ENCODE measurements around the gene ZNF789.

ZNF789 gene

DNA sequence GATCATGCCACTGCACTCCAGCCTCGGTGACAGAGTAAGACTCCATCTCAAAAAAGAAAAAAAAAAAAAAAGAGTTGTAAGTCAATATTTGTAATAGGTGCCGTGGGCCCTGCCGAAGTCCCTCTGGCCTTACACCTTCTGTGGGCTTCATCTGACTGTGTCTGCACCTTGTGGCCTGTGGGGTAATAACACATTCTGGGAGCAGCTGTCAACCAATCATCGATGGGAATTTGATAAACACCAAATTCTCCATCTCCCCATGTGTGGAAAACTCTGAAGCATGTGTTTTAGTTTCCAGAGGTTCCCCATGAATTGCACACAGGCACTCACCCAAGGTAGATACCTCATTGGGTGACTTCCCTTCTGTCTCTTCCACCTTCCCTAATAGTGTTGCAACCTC lies 16.5 kb downstream of the ZNF789 start:
- Histone ChIP-seq H3K9me3 (ENCODE audit: low read length) (peaks cover 13% of the 10 kb centered on the region), H3F3A (ENCODE audit: insufficient read depth, low read length) (no peaks in the 10 kb centered on the region), H3K4me1 (ENCODE audit: insufficient read depth, low read length, severe bottlenecking) (no peaks in the 10 kb centered on the region), H3K27me3 (ENCODE audit: insufficient read depth, low read length) (no peaks in the 10 kb centered on the region), H3K4me3 (ENCODE audit: low read depth, low read length, poor library complexity, severe bottlenecking) (no peak overlapping the region), H3K9me2 (ENCODE audit: low read depth, low read length) (no peaks in the 10 kb centered on the region), H3K27ac (ENCODE audit: low read depth, low read length, poor library complexity, severe bottlenecking) (no peak overlapping the region), H3K36me3 (ENCODE audit: insufficient read depth, low read length) (peaks cover 69% of the 10 kb centered on the region), H2AFZ (ENCODE audit: low read length) (no peak overlapping the region), H4K20me1 (ENCODE audit: insufficient read depth, low read length) (no peaks in the 10 kb centered on the region), H3K9ac (ENCODE audit: low read length) (no peak overlapping the region), H3K79me2 (ENCODE audit: insufficient read depth, low read length) (no peaks in the 10 kb centered on the region), H3K4me2 (ENCODE audit: low read length) (no peak overlapping the region)
- TF ChIP-seq, protein P1, sequence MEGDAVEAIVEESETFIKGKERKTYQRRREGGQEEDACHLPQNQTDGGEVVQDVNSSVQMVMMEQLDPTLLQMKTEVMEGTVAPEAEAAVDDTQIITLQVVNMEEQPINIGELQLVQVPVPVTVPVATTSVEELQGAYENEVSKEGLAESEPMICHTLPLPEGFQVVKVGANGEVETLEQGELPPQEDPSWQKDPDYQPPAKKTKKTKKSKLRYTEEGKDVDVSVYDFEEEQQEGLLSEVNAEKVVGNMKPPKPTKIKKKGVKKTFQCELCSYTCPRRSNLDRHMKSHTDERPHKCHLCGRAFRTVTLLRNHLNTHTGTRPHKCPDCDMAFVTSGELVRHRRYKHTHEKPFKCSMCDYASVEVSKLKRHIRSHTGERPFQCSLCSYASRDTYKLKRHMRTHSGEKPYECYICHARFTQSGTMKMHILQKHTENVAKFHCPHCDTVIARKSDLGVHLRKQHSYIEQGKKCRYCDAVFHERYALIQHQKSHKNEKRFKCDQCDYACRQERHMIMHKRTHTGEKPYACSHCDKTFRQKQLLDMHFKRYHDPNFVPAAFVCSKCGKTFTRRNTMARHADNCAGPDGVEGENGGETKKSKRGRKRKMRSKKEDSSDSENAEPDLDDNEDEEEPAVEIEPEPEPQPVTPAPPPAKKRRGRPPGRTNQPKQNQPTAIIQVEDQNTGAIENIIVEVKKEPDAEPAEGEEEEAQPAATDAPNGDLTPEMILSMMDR (IDR thresholded peaks at IDR 0.05; ENCODE audit: low read length): no peak
- no peak for TF ChIP-seq EZH2 (IDR thresholded peaks at IDR 0.05; ENCODE audit: borderline replicate concordance, low read length)

DNA sequence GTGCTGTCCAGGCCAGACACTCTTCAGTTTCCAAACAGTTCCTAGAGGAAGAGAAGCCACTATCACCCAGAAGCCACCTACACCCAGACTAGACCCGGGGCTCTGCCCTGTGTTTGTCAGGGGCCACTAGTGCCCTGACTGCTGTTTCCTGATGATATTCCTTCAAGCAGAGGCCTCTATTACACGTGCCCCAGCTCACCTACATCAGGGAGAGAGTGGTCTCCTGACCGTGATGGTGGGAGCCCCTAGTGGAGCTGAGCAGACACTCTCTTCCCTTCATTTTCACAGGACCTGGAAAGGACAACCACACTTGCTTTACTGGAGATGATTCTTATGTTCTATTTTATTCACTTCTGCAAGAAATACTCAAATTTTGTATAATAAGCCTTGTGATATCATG lies 18.2 kb downstream of the ZNF789 start:
- H3K27ac ChIP-seq (ENCODE audit: low read depth, low read length, poor library complexity, severe bottlenecking): no peak overlapping the region
- H3K9me3 ChIP-seq (ENCODE audit: low read length): peaks cover 16% of the 10 kb centered on the region
- no peaks in the 10 kb centered on the region for H3K4me1 ChIP-seq (ENCODE audit: insufficient read depth, low read length, severe bottlenecking)
- peaks cover 69% of the 10 kb centered on the region for H3K36me3 ChIP-seq (ENCODE audit: insufficient read depth, low read length)
- H3K9me2 ChIP-seq (ENCODE audit: low read depth, low read length): no peaks in the 10 kb centered on the region
- no peak overlapping the region for H3K4me2 ChIP-seq (ENCODE audit: low read length)
- H3K9ac ChIP-seq (ENCODE audit: low read length): no peak overlapping the region
- H3K27me3 ChIP-seq (ENCODE audit: insufficient read depth, low read length): no peaks in the 10 kb centered on the region
- no peaks in the 10 kb centered on the region for H3F3A ChIP-seq (ENCODE audit: insufficient read depth, low read length)
- no peaks in the 10 kb centered on the region for H4K20me1 ChIP-seq (ENCODE audit: insufficient read depth, low read length)
- no peak for TF ChIP-seq EZH2 (IDR thresholded peaks at IDR 0.05; ENCODE audit: borderline replicate concordance, low read length)
- TF ChIP-seq, protein P1 (IDR thresholded peaks at IDR 0.05; ENCODE audit: low read length): no peak
- no peaks in the 10 kb centered on the region for H3K79me2 ChIP-seq (ENCODE audit: insufficient read depth, low read length)
- H2AFZ ChIP-seq (ENCODE audit: low read length): no peak overlapping the region
- H3K4me3 ChIP-seq (ENCODE audit: low read depth, low read length, poor library complexity, severe bottlenecking): no peak overlapping the region

DNA sequence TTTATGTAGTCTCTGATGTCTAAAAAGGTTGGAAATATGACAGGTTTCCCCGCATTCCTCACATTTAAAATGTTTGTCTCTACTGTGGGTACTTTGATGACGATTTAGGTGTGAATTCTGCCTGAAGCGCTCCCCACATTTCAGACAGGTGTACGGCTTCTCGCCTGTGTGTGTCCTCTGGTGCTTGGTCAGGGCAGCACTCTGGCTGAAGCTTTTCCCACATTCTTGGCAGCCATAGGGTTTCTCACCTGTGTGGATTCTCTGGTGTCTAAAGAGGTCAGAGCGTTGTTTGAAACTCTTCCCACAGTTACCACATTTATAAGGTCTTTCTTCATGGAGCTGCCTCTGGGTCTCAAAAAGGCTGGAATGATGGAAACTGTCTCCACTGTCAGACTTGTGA lies 21.1 kb downstream of the ZNF789 start:
- Histone ChIP-seq H3K27ac (ENCODE audit: low read depth, low read length, poor library complexity, severe bottlenecking) (no peak overlapping the region), H3K9me3 (ENCODE audit: low read length) (peaks cover 12% of the 10 kb centered on the region), H3K79me2 (ENCODE audit: insufficient read depth, low read length) (peaks cover 22% of the 10 kb centered on the region), H3K9ac (ENCODE audit: low read length) (no peak overlapping the region), H3K4me3 (ENCODE audit: low read depth, low read length, poor library complexity, severe bottlenecking) (no peak overlapping the region), H3K4me2 (ENCODE audit: low read length) (no peak overlapping the region), H3K9me2 (ENCODE audit: low read depth, low read length) (no peaks in the 10 kb centered on the region), H3K27me3 (ENCODE audit: insufficient read depth, low read length) (no peaks in the 10 kb centered on the region), H3F3A (ENCODE audit: insufficient read depth, low read length) (no peaks in the 10 kb centered on the region), H3K4me1 (ENCODE audit: insufficient read depth, low read length, severe bottlenecking) (peaks cover 15% of the 10 kb centered on the region), H3K36me3 (ENCODE audit: insufficient read depth, low read length) (peaks cover 75% of the 10 kb centered on the region), H2AFZ (ENCODE audit: low read length) (no peak overlapping the region), H4K20me1 (ENCODE audit: insufficient read depth, low read length) (peaks cover 3% of the 10 kb centered on the region; the same call in 1 of the 2 replicates)
- TF ChIP-seq EZH2 (IDR thresholded peaks at IDR 0.05; ENCODE audit: borderline replicate concordance, low read length): no peak

Measured in OCI-LY1 (cell line).